AG09319 (cell line): ENCODE data around the gene SLC16A5.
"Not testable (repeated sequence)": the region's sequence is repeated elsewhere in the genome, so short reads cannot be mapped to it uniquely, and the experiment has no call there.

Experiments used
- DNase-seq: peaks from one replicate; pipeline ENCODE4 v3.0.0-alpha.2; 2010; ENCODE audit warnings: low read depth; ENCODE audit errors: extremely low read depth
- TF ChIP-seq, protein P1 (sequence below): IDR thresholded peaks from 2 replicates; pipeline ENCODE4 v1.5.1; 2011; ENCODE audit warnings: low read depth, mild to moderate bottlenecking, inconsistent platforms, low read length, moderate library complexity

SLC16A5 gene, protein sequence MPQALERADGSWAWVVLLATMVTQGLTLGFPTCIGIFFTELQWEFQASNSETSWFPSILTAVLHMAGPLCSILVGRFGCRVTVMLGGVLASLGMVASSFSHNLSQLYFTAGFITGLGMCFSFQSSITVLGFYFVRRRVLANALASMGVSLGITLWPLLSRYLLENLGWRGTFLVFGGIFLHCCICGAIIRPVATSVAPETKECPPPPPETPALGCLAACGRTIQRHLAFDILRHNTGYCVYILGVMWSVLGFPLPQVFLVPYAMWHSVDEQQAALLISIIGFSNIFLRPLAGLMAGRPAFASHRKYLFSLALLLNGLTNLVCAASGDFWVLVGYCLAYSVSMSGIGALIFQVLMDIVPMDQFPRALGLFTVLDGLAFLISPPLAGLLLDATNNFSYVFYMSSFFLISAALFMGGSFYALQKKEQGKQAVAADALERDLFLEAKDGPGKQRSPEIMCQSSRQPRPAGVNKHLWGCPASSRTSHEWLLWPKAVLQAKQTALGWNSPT

DNA sequence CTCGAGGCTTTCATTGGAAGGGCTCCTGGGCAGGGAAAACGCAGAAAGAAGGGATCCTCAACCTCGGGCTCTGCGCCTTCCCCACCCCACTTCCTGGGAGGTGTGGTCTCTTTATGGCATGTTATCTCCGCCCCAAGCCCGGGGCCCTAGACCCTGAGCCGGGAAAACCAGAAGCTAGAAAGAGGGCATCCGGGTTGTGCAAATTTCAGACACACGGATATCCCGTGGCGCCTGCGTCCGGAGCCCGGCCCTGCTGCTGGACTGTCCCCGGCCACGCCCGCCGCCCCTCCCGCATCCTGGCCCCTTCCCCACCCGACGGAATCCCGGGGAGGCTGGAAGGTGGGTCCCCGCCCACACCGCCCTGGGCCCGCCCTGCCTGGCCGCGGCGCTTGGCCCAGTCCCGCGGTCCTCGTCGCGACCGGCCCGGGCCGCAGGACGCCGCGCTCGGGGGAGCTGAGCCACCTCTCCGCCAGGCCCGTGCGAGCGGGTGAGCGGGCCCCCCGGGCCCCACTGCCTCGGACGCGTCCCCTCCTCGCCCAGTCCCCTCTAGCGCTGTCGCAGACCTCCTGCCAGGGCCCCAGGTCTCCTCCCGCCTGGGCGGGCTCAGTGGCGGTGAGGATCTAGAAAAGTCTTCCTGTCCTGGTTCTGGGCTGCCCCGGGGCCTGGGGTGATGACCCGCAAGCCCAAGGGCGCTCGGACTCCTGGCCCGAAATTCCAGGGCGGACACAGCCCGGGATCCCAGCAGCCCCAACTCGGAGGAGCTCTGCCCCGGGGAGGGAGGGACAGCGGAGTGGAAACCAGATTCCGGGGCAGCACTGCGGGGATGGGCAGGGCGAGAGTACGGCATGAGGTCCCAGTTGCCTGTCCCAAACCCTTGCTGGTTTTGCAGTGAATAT is at the start of gene SLC16A5:
Gene SLC16A5 (plus strand): TSS at position 397 of the 896 bp plus-strand sequence. CDS start 5,683 bp downstream, outside the sequence.
- TF ChIP-seq, protein P1, sequence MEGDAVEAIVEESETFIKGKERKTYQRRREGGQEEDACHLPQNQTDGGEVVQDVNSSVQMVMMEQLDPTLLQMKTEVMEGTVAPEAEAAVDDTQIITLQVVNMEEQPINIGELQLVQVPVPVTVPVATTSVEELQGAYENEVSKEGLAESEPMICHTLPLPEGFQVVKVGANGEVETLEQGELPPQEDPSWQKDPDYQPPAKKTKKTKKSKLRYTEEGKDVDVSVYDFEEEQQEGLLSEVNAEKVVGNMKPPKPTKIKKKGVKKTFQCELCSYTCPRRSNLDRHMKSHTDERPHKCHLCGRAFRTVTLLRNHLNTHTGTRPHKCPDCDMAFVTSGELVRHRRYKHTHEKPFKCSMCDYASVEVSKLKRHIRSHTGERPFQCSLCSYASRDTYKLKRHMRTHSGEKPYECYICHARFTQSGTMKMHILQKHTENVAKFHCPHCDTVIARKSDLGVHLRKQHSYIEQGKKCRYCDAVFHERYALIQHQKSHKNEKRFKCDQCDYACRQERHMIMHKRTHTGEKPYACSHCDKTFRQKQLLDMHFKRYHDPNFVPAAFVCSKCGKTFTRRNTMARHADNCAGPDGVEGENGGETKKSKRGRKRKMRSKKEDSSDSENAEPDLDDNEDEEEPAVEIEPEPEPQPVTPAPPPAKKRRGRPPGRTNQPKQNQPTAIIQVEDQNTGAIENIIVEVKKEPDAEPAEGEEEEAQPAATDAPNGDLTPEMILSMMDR, result no peak
- DNase-seq, result peak; percentile 56

DNA sequence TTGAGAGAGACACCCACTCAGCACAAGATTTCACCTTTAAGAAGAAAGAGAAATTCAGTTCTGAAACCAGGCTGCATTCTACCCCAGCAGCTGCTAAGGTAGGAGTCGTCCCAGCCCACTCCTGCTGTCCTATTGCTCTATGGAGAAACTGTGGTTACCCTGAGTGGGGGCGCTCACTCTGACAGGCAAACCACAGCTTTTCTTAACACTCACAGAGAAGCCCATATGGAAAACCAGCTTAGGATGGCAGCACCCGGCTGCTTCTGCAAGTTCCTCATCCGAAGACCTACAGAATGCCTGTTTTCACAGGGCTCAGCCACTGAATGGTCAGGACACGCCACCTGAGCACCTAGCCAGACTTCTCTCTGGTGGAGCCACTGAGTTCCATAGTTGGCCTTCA is 48.5 kb upstream of the SLC16A5 start:
- no peak for DNase-seq
- TF ChIP-seq, protein P1, result no peak

DNA sequence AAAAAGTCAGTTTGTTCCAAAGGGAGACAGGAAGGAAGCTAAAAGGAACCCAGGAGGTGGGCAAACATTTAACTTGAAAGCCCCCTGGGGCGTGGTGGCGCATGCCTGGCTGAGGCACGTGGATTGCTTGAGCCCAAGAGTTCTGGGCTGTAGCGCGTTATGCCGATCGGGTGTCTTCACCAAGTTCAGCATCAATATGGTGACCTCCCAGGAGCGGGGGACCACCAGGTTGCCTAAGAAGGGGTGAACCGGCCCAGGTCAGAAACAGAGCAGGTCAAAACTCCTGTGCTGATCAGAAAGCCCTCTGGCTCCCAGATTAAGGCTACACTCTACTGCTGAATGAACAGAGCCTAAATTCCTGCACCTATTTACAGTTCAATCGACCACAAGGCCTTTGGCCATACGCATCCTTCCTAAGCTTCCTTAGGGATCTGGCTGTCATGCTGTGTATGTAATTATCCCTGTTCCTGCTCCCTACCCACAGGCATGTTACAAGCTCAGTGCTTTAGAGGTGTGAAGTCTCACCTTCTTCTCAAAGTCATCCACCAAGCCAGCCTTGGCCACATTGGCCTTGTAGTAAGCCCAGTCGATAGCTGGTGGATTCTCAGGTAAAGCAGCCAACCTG is 46.0 kb upstream of the SLC16A5 start:
- DNase-seq, result no peak
- TF ChIP-seq, protein P1, result no peak

DNA sequence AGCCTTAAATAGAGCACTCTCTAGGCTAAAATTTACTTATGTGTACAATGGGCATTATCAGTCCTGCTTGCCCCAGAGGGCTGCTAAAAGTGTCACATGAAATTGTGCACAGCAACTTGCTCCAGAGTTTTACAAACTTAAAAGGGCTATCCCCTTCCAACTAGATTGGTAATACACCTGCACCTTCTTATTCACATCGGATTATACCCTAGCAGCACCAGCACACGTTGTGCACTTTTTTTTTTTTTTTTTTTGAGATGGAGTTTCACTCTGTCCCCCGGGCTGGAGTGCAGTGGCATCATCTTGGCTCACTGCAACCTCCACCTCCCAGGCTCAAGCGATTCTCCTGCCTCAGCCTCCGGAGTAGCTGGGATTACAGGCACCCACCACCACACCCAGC is 44.0 kb upstream of the SLC16A5 start:
- not testable (repeated sequence) for DNase-seq

DNA sequence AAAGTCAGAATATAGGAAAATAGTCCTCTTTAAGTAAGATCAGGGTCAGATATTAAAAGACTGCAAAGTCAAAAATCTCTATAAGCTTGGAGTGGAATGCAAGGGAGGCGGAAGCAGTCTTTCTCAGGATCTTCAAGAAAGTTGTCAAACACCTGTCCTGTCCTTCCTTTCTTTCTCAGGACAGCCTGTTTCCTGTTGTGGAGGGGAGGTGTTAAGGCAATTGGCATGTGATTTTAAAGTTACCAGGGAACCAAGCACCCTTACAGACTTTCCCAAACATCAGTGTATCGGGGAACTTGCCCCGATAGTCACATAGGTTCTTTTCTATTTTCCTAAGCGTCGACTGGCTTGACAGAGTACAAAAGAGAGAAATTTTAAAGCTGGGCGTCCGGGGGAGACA is 43.0 kb upstream of the SLC16A5 start:
- TF ChIP-seq, protein P1, result no peak
- no peak for DNase-seq

DNA sequence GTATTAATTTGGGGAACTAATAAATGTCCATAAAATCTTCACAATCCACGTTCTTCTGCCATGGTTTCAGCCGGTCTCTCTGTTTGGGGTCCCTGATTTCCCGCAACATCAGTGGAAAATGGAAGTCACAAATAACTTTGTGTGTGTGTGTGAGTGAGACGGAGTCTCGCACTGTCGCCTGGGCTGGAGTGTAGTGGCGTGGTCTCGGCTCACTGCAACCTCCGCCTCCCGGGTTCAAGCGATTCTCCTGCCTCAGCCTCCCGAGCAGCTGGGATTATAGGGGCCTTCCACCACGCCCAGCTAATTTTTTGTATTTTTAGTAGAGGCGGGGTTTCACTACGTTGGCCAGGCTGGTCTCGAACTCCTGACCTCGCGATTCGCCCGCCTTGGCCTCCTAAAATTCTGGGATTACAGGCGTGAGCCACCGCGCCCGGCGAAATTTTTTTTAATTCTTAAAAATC is 41.8 kb upstream of the SLC16A5 start:
- not testable (repeated sequence) for DNase-seq

DNA sequence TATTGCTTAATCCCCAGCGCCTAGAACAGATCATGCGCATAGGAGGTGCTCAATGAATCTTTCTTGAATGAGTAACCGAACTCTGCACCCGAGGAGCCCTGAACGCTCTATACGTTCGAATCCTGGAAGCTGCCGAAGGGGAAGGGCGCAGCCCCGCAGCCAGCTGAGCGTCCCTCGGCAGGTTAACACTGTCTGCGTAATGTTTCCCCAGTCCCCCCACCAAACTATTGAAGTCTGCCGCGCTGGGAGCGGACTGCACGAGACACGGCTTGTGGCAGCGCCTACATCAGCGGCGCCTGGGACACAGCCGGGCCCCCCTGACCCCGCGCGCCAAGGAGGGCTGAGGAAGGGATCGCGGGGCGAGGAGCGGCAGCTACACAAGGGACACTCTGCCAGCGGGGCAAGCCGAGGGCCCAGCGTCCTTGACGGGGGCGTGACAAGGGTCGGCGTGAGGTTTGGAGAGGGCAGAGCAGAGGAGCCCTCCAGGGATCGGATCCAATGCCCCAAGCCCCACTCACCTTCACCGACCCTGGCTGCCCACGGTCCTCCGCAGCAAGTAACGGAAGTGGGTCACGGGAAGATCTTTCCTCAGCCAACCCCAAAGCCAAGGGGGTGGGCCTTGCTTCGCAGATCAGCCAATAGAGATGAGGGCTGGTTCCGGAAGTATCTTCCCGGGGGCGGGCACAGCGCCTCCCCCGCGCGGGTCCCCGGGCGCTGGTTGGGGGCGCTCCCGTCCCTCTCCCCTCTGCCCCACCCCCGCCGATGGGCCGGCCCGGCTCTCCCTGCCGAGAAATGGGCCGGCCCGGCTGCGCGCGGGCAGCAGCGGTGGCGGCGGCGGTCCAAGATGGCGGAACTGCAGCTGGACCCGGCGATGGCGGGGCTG is 41.1 kb upstream of the SLC16A5 start, which contains the start of the genes ATP5PD and KCTD2:
Gene ATP5PD (minus strand): TSS at position 563 of the 883 bp plus-strand sequence. CDS start 4,319 bp downstream, outside the sequence.
Gene KCTD2 (plus strand): TSS at position 819 of the 883 bp plus-strand sequence. CDS start 26 bp downstream, at position 845.
- DNase-seq, result peak; percentile 92
- TF ChIP-seq, protein P1, result no peak
